Adipocyte (in vitro differentiated cells): ENCODE measurements around the gene YLPM1.

Experiments
- DNase-seq: peaks from one replicate; pipeline ENCODE4 v3.0.0-alpha.2; 2015; ENCODE audit warnings: low read depth
- H3K27me3 ChIP-seq: replicated peaks from 2 replicates; pipeline ENCODE4 v1.7.0; 2013; ENCODE audit warnings: mild to moderate bottlenecking, low read length, moderate library complexity; ENCODE audit not compliant: control insufficient read depth, insufficient read depth
- H3K36me3 ChIP-seq: 2 replicates; pipeline ENCODE4 v1.7.0; 2013; ENCODE audit warnings: low read length, mild to moderate bottlenecking, moderate library complexity; ENCODE audit not compliant: control insufficient read depth, insufficient read depth, severe bottlenecking
- H3K4me1 ChIP-seq: 2 replicates; pipeline ENCODE4 v1.7.0; 2013; ENCODE audit warnings: mild to moderate bottlenecking, low read length, moderate library complexity; ENCODE audit not compliant: control insufficient read depth, insufficient read depth
- H3K4me3 ChIP-seq: 2 replicates; pipeline ENCODE4 v1.7.0; 2013; ENCODE audit warnings: mild to moderate bottlenecking, low read length, moderate library complexity
- H3K9ac ChIP-seq: 2 replicates; pipeline ENCODE4 v1.7.0; 2013; ENCODE audit warnings: mild to moderate bottlenecking, low read length, moderate library complexity
- H3K9me3 ChIP-seq: 2 replicates; pipeline ENCODE4 v1.7.0; 2013; ENCODE audit warnings: mild to moderate bottlenecking, low read length, moderate library complexity; ENCODE audit not compliant: control insufficient read depth

Gene YLPM1

GRCh38 chr14:74846168-74846567 lies 83.1 kb downstream of the YLPM1 start:
- Histone ChIP-seq H3K27me3 (no peaks in the 10 kb centered on the region), H3K4me3 (no peak overlapping the region), H3K9ac (peak overlapping the region; percentile 43), H3K9me3 (no peaks in the 10 kb centered on the region), H3K4me1 (peaks cover 73% of the 10 kb centered on the region), H3K36me3 (peaks cover 6% of the 10 kb centered on the region)
- DNase-seq = peak; percentile 94

- Histone ChIP-seq H3K4me1 (peaks cover 77% of the 10 kb centered on the region), H3K9me3 (no peaks in the 10 kb centered on the region), H3K36me3 (no peaks in the 10 kb centered on the region), H3K27me3 (no peaks in the 10 kb centered on the region), H3K9ac (no peak overlapping the region), H3K4me3 (no peak overlapping the region)
- DNase-seq = peak; percentile 69
These were observed 84.0 kb downstream of the YLPM1 start for GRCh38 chr14:74846968-74847665.

- H3K4me3 ChIP-seq = no peak overlapping the region
- H3K36me3 ChIP-seq = no peaks in the 10 kb centered on the region
- H3K9ac ChIP-seq = no peak overlapping the region
- H3K27me3 ChIP-seq = no peaks in the 10 kb centered on the region
- DNase-seq = peak; percentile 43
- H3K9me3 ChIP-seq = no peaks in the 10 kb centered on the region
- peaks cover 83% of the 10 kb centered on the region for H3K4me1 ChIP-seq
These were observed 85.7 kb downstream of the YLPM1 start for GRCh38 chr14:74848768-74849167.

GRCh38 chr14:74852922-74853530 lies 89.9 kb downstream of the YLPM1 start:
- Histone ChIP-seq H3K9ac (peak overlapping the region; percentile 48), H3K4me1 (peaks cover 80% of the 10 kb centered on the region), H3K36me3 (no peaks in the 10 kb centered on the region), H3K27me3 (no peaks in the 10 kb centered on the region), H3K4me3 (peak overlapping the region; percentile 62), H3K9me3 (no peaks in the 10 kb centered on the region)
- DNase-seq = peak; percentile 95

- no peaks in the 10 kb centered on the region for H3K36me3 ChIP-seq
- H3K9me3 ChIP-seq = no peaks in the 10 kb centered on the region
- peaks cover 78% of the 10 kb centered on the region for H3K4me1 ChIP-seq
- no peak for DNase-seq
- no peaks in the 10 kb centered on the region for H3K27me3 ChIP-seq
- H3K4me3 ChIP-seq = peak overlapping the region; percentile 62
- H3K9ac ChIP-seq = peak overlapping the region; percentile 48
These were observed 90.5 kb downstream of the YLPM1 start for GRCh38 chr14:74853581-74853980.

GRCh38 chr14:74855021-74855420 lies 91.9 kb downstream of the YLPM1 start:
- H3K9me3 ChIP-seq = no peaks in the 10 kb centered on the region
- no peak for DNase-seq
- no peaks in the 10 kb centered on the region for H3K36me3 ChIP-seq
- H3K4me1 ChIP-seq = peaks cover 67% of the 10 kb centered on the region
- no peaks in the 10 kb centered on the region for H3K27me3 ChIP-seq
- peak overlapping the region; percentile 48 for H3K9ac ChIP-seq
- peak overlapping the region; percentile 55 for H3K4me3 ChIP-seq

- H3K27me3 ChIP-seq = no peaks in the 10 kb centered on the region
- peaks cover 75% of the 10 kb centered on the region for H3K4me1 ChIP-seq
- no peak overlapping the region for H3K9ac ChIP-seq
- H3K4me3 ChIP-seq = no peak overlapping the region
- no peak for DNase-seq
- no peaks in the 10 kb centered on the region for H3K9me3 ChIP-seq
- no peaks in the 10 kb centered on the region for H3K36me3 ChIP-seq
These were observed 92.8 kb downstream of the YLPM1 start for GRCh38 chr14:74855945-74856344.

GRCh38 chr14:74856366-74856765 lies 93.2 kb downstream of the YLPM1 start:
- no peak for DNase-seq
- Histone ChIP-seq H3K4me3 (no peak overlapping the region), H3K9ac (no peak overlapping the region), H3K27me3 (no peaks in the 10 kb centered on the region), H3K4me1 (peaks cover 75% of the 10 kb centered on the region), H3K9me3 (no peaks in the 10 kb centered on the region), H3K36me3 (no peaks in the 10 kb centered on the region)

GRCh38 chr14:74858022-74858421 lies 94.9 kb downstream of the YLPM1 start:
- H3K4me3 ChIP-seq = no peak overlapping the region
- no peaks in the 10 kb centered on the region for H3K36me3 ChIP-seq
- peaks cover 62% of the 10 kb centered on the region for H3K4me1 ChIP-seq
- H3K9ac ChIP-seq = no peak overlapping the region
- peak; percentile 72 for DNase-seq
- no peaks in the 10 kb centered on the region for H3K9me3 ChIP-seq
- no peaks in the 10 kb centered on the region for H3K27me3 ChIP-seq

GRCh38 chr14:74859757-74860552 lies 96.8 kb downstream of the YLPM1 start:
- Histone ChIP-seq H3K27me3 (no peaks in the 10 kb centered on the region), H3K9me3 (no peaks in the 10 kb centered on the region), H3K4me3 (no peak overlapping the region), H3K36me3 (no peaks in the 10 kb centered on the region), H3K4me1 (peaks cover 43% of the 10 kb centered on the region), H3K9ac (peak overlapping the region; percentile 41)
- no peak for DNase-seq
